A673 (cell line): ENCODE measurements around the gene NDUFAF2. TPM values are rescaled to one million over a fixed set of nuclear protein-coding genes. Genes with fewer than 3 reads are reported as not detected.
A peak's percentile ranks its signal among the peaks of the same experiment; 100 is the strongest.

Experiments
- BruUV-seq: library from RNA; stranded (reverse); fragments of 400-500 nt; replicated peaks from 2 replicates; lab custom pipeline; 2021; lab: Mats Ljungman, UMichigan
- CTCF ChIA-PET: fragments of 300-600 bp; sonication (Branson Sonifier 250); formaldehyde crosslinking; loops from one replicate; lab custom pipeline; 2022; ENCODE audit warnings: antibody characterized with exemption; lab: Charles Lee
- POLR2A ChIA-PET: fragments of 300-600 bp; sonication (Branson Sonifier 250); formaldehyde crosslinking; loops from one replicate; lab custom pipeline; 2022; ENCODE audit warnings: antibody characterized with exemption; ENCODE audit not compliant: low non-redundant PET; lab: Charles Lee
- DNase-seq: peaks from one replicate; pipeline ENCODE4 v3.0.0-alpha.2; 2015; ENCODE audit warnings: low spot score
- H3K27ac ChIP-seq: fragments of 200-600 bp; sonication (generic); 2 replicates; pipeline ENCODE4 v1.5.1; 2016; ENCODE audit warnings: mixed run types, low read depth, mild to moderate bottlenecking, mixed read lengths, antibody characterized with exemption, low read length; ENCODE audit not compliant: poor library complexity, severe bottlenecking
- H3K27me3 ChIP-seq: fragments of 200-600 bp; sonication (generic); replicated peaks from 2 replicates; pipeline ENCODE4 v1.6.1; 2017; ENCODE audit warnings: mixed run types, low read depth, mild to moderate bottlenecking, mixed read lengths, antibody characterized with exemption, low read length; ENCODE audit not compliant: insufficient read depth, poor library complexity
- H3K36me3 ChIP-seq: fragments of 200-600 bp; sonication (generic); 2 replicates; pipeline ENCODE4 v1.6.1; 2016; ENCODE audit warnings: mixed run types, mild to moderate bottlenecking, mixed read lengths, antibody characterized with exemption, low read length; ENCODE audit not compliant: insufficient read depth, poor library complexity, severe bottlenecking
- H3K4me1 ChIP-seq: fragments of 200-600 bp; sonication (generic); 2 replicates; pipeline ENCODE4 v1.6.1; 2017; ENCODE audit warnings: mixed run types, mild to moderate bottlenecking, mixed read lengths, antibody characterized with exemption, low read length; ENCODE audit not compliant: insufficient read depth, poor library complexity, severe bottlenecking
- H3K4me3 ChIP-seq: fragments of 200-600 bp; sonication (generic); 2 replicates; pipeline ENCODE4 v1.5.1; 2016; ENCODE audit warnings: low read depth, mixed run types, mild to moderate bottlenecking, mixed read lengths, low read length; ENCODE audit not compliant: poor library complexity, severe bottlenecking
- H3K9me3 ChIP-seq: fragments of 200-600 bp; sonication (generic); 2 replicates; pipeline ENCODE4 v1.6.1; 2016; ENCODE audit warnings: mixed run types, low read depth, mild to moderate bottlenecking, mixed read lengths, antibody characterized with exemption, low read length; ENCODE audit not compliant: poor library complexity, severe bottlenecking
- EZH2 ChIP-seq: fragments of 200-600 bp; sonication (generic); IDR thresholded peaks from 2 replicates; pipeline ENCODE4 v1.6.1; 2017; ENCODE audit warnings: borderline replicate concordance, low read depth, mild to moderate bottlenecking, mixed read lengths, antibody characterized with exemption, low read length; ENCODE audit not compliant: poor library complexity, severe bottlenecking
- intact Hi-C: fragments of 100-400 bp; cut with micrococcal nuclease; formaldehyde crosslinking; loops from one replicate; pipeline ENCODE4 v1.10.0; 2022; ENCODE audit not compliant: unreplicated experiment
- total RNA-seq: library from RNA; stranded (reverse); gene quantifications from 2 replicates; pipeline ENCODE4 v1.2.3, GENCODE V29; 2021
- TF ChIP-seq, protein P1 (sequence below): fragments of 300-800, 200-600 bp; sonication (generic); conservative IDR thresholded peaks from 2 replicates; pipeline ENCODE4 v1.5.1; 2017; ENCODE audit warnings: low read depth, mild to moderate bottlenecking, antibody characterized with exemption, low read length, moderate library complexity, mixed read lengths

NDUFAF2 gene
- total RNA-seq, 1 experiment from 2014 or later, result 61.6 TPM

- Histone ChIP-seq H3K4me3 (no peak overlapping the region), H3K27me3 (no peaks in the 10 kb centered on the region), H3K27ac (no peak overlapping the region), H3K36me3 (no peaks in the 10 kb centered on the region), H3K9me3 (no peaks in the 10 kb centered on the region), H3K4me1 (peaks cover 24% of the 10 kb centered on the region)
- BruUV-seq, result no TSS peak
- TF ChIP-seq EZH2, result no peak
- TF ChIP-seq, protein P1, sequence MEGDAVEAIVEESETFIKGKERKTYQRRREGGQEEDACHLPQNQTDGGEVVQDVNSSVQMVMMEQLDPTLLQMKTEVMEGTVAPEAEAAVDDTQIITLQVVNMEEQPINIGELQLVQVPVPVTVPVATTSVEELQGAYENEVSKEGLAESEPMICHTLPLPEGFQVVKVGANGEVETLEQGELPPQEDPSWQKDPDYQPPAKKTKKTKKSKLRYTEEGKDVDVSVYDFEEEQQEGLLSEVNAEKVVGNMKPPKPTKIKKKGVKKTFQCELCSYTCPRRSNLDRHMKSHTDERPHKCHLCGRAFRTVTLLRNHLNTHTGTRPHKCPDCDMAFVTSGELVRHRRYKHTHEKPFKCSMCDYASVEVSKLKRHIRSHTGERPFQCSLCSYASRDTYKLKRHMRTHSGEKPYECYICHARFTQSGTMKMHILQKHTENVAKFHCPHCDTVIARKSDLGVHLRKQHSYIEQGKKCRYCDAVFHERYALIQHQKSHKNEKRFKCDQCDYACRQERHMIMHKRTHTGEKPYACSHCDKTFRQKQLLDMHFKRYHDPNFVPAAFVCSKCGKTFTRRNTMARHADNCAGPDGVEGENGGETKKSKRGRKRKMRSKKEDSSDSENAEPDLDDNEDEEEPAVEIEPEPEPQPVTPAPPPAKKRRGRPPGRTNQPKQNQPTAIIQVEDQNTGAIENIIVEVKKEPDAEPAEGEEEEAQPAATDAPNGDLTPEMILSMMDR, result no peak
- ChIA-PET POLR2A (no interaction called here), CTCF (no interaction called here)
- DNase-seq, result peak; percentile 34
- intact Hi-C loops, result loop anchor here (10.0 kb wide), 1 partner anchor 1094 kb away; no protein-coding TSS in a partner anchor
Measured at GRCh38 chr5:61051267-61051666, 106.3 kb downstream of the NDUFAF2 start.

- CTCF ChIA-PET, result no interaction called here
- no peaks in the 10 kb centered on the region for H3K9me3 ChIP-seq
- H3K4me1 ChIP-seq, result peaks cover 24% of the 10 kb centered on the region
- intact Hi-C loops, result loop anchor here (10.0 kb wide), 1 partner anchor 1092 kb away; no protein-coding TSS in a partner anchor
- no peaks in the 10 kb centered on the region for H3K27me3 ChIP-seq
- peak overlapping the region; percentile 26 for H3K27ac ChIP-seq
- BruUV-seq, result no TSS peak
- DNase-seq, result peak; percentile 80
- no peaks in the 10 kb centered on the region for H3K36me3 ChIP-seq
- no peak for TF ChIP-seq EZH2
- TF ChIP-seq, protein P1, result no peak
- no peak overlapping the region for H3K4me3 ChIP-seq
- POLR2A ChIA-PET, result no interaction called here
Measured at GRCh38 chr5:61052882-61053281, 107.9 kb downstream of the NDUFAF2 start.

DNA sequence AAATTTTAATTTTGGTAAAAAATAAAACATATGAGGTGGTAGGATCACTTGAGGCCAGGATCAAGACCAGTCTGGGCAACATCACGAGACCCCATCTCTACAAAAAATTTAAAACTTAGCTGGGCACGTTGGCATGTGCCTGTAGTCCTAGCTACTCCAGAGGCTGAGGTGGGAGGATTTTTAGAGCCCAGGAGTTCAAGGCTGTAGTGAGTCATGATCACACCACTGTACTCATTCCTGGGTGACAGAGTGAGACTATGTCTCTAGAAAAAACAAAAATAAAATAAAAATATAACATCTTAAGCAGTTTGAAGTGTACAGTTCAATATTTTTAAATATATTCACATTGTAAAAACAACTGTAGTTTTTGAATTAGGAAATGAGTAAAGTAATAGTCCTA lies 108.9 kb downstream of the NDUFAF2 start:
- TF ChIP-seq, protein P1, result no peak
- TF ChIP-seq EZH2, result no peak

More for the DNA sequence above, 108.9 kb downstream of the NDUFAF2 start:
- BruUV-seq, result no TSS peak
- no peak overlapping the region for H3K4me3 ChIP-seq
- intact Hi-C loops, result loop anchor here (2.0 to 10.0 kb wide), 2 partner anchors 881 to 1091 kb away; no protein-coding TSS in a partner anchor
- no peaks in the 10 kb centered on the region for H3K36me3 ChIP-seq
- ChIA-PET CTCF (interaction anchor here (0.6 kb wide), 1 partner anchor 21 kb away, joined by 3 read pairs; no protein-coding TSS in a partner anchor), POLR2A (no interaction called here)
- no peak for DNase-seq
- H3K9me3 ChIP-seq, result no peaks in the 10 kb centered on the region
- peaks cover 24% of the 10 kb centered on the region for H3K4me1 ChIP-seq
- no peak overlapping the region for H3K27ac ChIP-seq
- H3K27me3 ChIP-seq, result no peaks in the 10 kb centered on the region
